ENCODE results near the gene FAM222B.
A peak's percentile ranks its signal among the peaks of the same experiment; 100 is the strongest.
"Not testable (repeated sequence)": the region's sequence is repeated elsewhere in the genome, so short reads cannot be mapped to it uniquely, and the experiment has no call there.

Gene FAM222B

GRCh38 chr17:28839221-28839620 lies 3.4 kb downstream of the FAM222B start:
- no peak for DNase-seq

- DNase-seq = not testable (repeated sequence)
Observed at GRCh38 chr17:28836541-28836940, 6.0 kb downstream of the FAM222B start.

GRCh38 chr17:28834420-28834819 lies 8.2 kb downstream of the FAM222B start:
- DNase-seq = no peak

- no peak for DNase-seq
Observed at GRCh38 chr17:28828294-28829040, 14.1 kb downstream of the FAM222B start.

- DNase-seq = no peak
Observed at GRCh38 chr17:28827672-28828071, 14.9 kb downstream of the FAM222B start.

- DNase-seq = no peak
Observed at GRCh38 chr17:28819582-28819981, 23.0 kb downstream of the FAM222B start.

- no peak for DNase-seq
Observed at GRCh38 chr17:28818819-28819221, 23.8 kb downstream of the FAM222B start.

- DNase-seq = no peak
Observed at GRCh38 chr17:28816540-28816939, 26.1 kb downstream of the FAM222B start.

GRCh38 chr17:28812748-28813377 lies 29.7 kb downstream of the FAM222B start:
- peak; percentile 53 for DNase-seq

- DNase-seq = peak; percentile 97
Observed at GRCh38 chr17:28812091-28812747, 30.4 kb downstream of the FAM222B start.

- no peak for DNase-seq
Observed at GRCh38 chr17:28811651-28812090, 30.9 kb downstream of the FAM222B start.

- DNase-seq = no peak
Observed at GRCh38 chr17:28810437-28810836, 32.2 kb downstream of the FAM222B start.

- peak; percentile 43 for DNase-seq
Observed at GRCh38 chr17:28807925-28808634, 34.5 kb downstream of the FAM222B start.

- no peak for DNase-seq
Observed at GRCh38 chr17:28796062-28796461, 46.5 kb downstream of the FAM222B start.

GRCh38 chr17:28794846-28795441 lies 47.6 kb downstream of the FAM222B start:
- not testable (repeated sequence) for DNase-seq

GRCh38 chr17:28792877-28793661 lies 49.5 kb downstream of the FAM222B start:
- DNase-seq = peak; percentile 36

GRCh38 chr17:28788100-28788499 lies 54.5 kb downstream of the FAM222B start:
- DNase-seq = no peak

GRCh38 chr17:28783161-28783560 lies 59.4 kb downstream of the FAM222B start:
- DNase-seq = no peak

- DNase-seq = not testable (repeated sequence)
Observed at GRCh38 chr17:28779601-28780000, 63.0 kb downstream of the FAM222B start.

- DNase-seq = no peak
Observed at GRCh38 chr17:28777178-28777577, 65.4 kb downstream of the FAM222B start.

- no peak for DNase-seq
Observed at GRCh38 chr17:28774206-28774605, 68.4 kb downstream of the FAM222B start.

GRCh38 chr17:28773736-28774135 lies 68.9 kb downstream of the FAM222B start:
- DNase-seq = no peak
